Measurements from ENCODE around the gene GSE1. TPM values are rescaled to one million over a fixed set of nuclear protein-coding genes. Genes with fewer than 3 reads are reported as not detected.
A peak's percentile ranks its signal among the peaks of the same experiment; 100 is the strongest.

The GSE1 gene
- total and polyA plus RNA-seq, 2 of the 13 experiments (the other 11 are each of a cell fraction or from before 2014, with no cell fraction given) = 16.1 to 31.2 TPM

- TF ChIP-seq STAT6 (CRISPR knock-in tag; IDR thresholded peaks at IDR 0.05; ENCODE audit: borderline replicate concordance) = no peak
- TF ChIP-seq NR3C1 (CRISPR knock-in tag; IDR thresholded peaks at IDR 0.05) = no peak
- TF ChIP-seq AHR (CRISPR knock-in tag; IDR thresholded peaks at IDR 0.05) = no peak
- no peak for TF ChIP-seq PBX3 (CRISPR knock-in tag; IDR thresholded peaks at IDR 0.05; ENCODE audit: borderline replicate concordance)
- 0 out of 2 replicates have a peak, but pooled peaks have one; percentile 36 for TF ChIP-seq ZFX (CRISPR knock-in tag; IDR thresholded peaks at IDR 0.05; ENCODE audit: low read depth)
- no peak for TF ChIP-seq ZNF205 (CRISPR knock-in tag; IDR thresholded peaks at IDR 0.05)
- TF ChIP-seq ZNF850 (CRISPR knock-in tag; conservative IDR thresholded peaks at IDR 0.05) = no peak
- TF ChIP-seq BCL6 (CRISPR knock-in tag; IDR thresholded peaks at IDR 0.05) = peak; percentile 99
- no peak for TF ChIP-seq MATR3 (CRISPR knock-in tag; IDR thresholded peaks at IDR 0.05)
- TF ChIP-seq NR2F2 (IDR thresholded peaks at IDR 0.05; ENCODE audit: borderline replicate concordance, low read depth) = no peak
- TF ChIP-seq ZSCAN30 (CRISPR knock-in tag; IDR thresholded peaks at IDR 0.05) = no peak
- TF ChIP-seq HNRNPK (IDR thresholded peaks at IDR 0.05; ENCODE audit: low read depth, low read length, poor library complexity, severe bottlenecking) = no peak
- peak; percentile 80 for TF ChIP-seq PRDM10 (CRISPR knock-in tag; IDR thresholded peaks at IDR 0.05; ENCODE audit: low read depth)
- TF ChIP-seq TAF15 (IDR thresholded peaks at IDR 0.05; ENCODE audit: low read depth, low read length, poor library complexity, severe bottlenecking) = no peak
- no peak for TF ChIP-seq TBP (CRISPR knock-in tag; IDR thresholded peaks at IDR 0.05)
- TF ChIP-seq MED13 (CRISPR knock-in tag; IDR thresholded peaks at IDR 0.05) = no peak
- TF ChIP-seq ZBTB43 (CRISPR knock-in tag; conservative IDR thresholded peaks at IDR 0.05) = no peak
- no peak for TF ChIP-seq ZNF354B (CRISPR knock-in tag; IDR thresholded peaks at IDR 0.05)
- peak; percentile 21; the same call in 1 of the 2 replicates for TF ChIP-seq ZBTB25 (CRISPR knock-in tag; IDR thresholded peaks at IDR 0.05)
- peak; percentile 69; the same call in 1 of the 2 replicates for TF ChIP-seq HDAC1 (CRISPR knock-in tag; IDR thresholded peaks at IDR 0.05)
Measured at GRCh38 chr16:85621698-85622428, 8.7 kb downstream of the GSE1 start (continued).
